ENCODE measurements around the gene NTM.

Gene NTM

DNA sequence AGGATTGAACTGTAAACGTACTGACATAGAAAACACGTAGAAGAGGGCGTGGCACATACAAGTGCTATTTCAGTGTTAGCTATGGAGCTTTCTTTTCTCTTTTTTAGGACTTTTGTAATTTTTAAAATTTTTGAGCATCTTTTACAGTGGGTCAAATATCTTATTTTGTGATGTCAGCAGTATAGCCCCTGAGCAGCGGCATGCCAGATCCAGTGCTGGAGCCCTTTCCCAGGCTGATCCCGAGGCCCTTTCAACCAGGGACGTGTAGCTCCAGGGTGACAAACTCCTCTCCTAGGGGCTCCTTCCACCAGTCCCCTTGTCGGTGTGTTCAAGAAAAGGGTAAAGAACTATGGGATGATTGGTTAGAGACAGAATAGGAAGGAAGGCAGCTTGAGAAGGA lies 777.0 kb downstream of the NTM start:
- TF ChIP-seq, protein P1, sequence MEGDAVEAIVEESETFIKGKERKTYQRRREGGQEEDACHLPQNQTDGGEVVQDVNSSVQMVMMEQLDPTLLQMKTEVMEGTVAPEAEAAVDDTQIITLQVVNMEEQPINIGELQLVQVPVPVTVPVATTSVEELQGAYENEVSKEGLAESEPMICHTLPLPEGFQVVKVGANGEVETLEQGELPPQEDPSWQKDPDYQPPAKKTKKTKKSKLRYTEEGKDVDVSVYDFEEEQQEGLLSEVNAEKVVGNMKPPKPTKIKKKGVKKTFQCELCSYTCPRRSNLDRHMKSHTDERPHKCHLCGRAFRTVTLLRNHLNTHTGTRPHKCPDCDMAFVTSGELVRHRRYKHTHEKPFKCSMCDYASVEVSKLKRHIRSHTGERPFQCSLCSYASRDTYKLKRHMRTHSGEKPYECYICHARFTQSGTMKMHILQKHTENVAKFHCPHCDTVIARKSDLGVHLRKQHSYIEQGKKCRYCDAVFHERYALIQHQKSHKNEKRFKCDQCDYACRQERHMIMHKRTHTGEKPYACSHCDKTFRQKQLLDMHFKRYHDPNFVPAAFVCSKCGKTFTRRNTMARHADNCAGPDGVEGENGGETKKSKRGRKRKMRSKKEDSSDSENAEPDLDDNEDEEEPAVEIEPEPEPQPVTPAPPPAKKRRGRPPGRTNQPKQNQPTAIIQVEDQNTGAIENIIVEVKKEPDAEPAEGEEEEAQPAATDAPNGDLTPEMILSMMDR (IDR thresholded peaks at IDR 0.05; ENCODE audit: insufficient read depth, low read depth, low read length, missing control alignments) = no peak
- no peak overlapping the region for H3K4me3 ChIP-seq (ENCODE audit: low read depth, low read length)
- no peak for DNase-seq (ENCODE audit: low read depth)

DNA sequence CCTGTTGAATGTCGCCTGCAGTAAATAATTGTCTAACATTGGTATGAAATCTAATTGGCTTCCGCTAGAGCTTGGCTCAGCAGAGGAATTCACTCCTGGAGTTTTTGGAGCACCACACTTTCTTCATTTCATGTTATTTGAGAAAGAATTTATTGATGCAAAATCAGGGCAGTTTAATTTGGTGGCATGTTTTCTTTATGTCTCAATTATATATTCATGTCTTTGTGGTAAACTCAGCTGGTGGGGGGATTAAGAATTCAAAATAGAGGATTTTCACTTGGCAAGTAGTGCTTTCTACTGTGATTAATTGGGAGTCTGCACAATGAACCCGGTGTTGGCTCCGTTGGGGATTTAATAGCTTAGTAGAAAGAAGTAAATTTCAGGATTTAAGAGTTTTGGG lies 784.4 kb downstream of the NTM start:
- no peak for DNase-seq (ENCODE audit: low read depth)
- TF ChIP-seq, protein P1 (IDR thresholded peaks at IDR 0.05; ENCODE audit: insufficient read depth, low read depth, low read length, missing control alignments) = no peak
- H3K4me3 ChIP-seq (ENCODE audit: low read depth, low read length) = no peak overlapping the region

DNA sequence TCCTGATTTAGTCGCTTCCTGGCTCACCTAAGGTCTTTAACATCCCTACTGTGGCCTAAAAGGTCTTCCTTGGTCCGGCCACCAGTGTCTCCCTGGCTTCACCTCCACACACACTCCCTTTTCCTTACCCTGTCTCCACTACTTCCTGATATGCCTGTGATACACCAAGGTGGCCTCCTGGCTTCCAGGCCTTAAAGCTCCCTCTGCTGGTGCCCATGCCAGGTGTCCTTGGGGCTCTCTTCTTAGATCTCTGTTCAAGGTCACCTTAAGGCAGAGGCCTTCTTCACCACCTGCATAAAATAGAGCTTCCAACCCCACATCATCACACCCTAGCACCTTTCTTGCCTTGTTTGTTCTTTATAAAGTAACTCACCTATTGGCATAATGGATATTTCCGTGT lies 787.7 kb downstream of the NTM start:
- TF ChIP-seq, protein P1 (IDR thresholded peaks at IDR 0.05; ENCODE audit: insufficient read depth, low read depth, low read length, missing control alignments) = peak; percentile 55
- H3K4me3 ChIP-seq (ENCODE audit: low read depth, low read length) = no peak overlapping the region

DNA sequence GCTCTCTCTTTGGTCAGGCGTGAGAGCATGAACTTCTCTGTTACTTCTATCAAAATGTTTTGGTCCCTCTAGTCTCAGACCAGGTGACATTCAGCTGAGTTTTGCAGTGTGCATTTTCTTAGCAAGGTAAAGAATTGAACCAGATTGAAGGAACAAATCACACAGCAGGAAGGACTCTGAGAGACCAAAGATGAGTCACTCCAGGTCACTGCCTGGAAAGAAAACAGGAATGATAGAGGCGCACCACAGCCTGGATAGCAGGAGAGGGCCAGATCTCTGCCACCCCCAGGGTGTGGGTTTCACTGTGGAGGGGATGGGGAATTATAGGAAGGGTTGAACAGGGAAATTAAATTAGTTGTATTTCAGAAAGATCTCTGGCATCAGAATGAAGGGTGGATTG lies 788.3 kb downstream of the NTM start:
- no peak for DNase-seq (ENCODE audit: low read depth)
- TF ChIP-seq, protein P1 (IDR thresholded peaks at IDR 0.05; ENCODE audit: insufficient read depth, low read depth, low read length, missing control alignments) = no peak
- H3K4me3 ChIP-seq (ENCODE audit: low read depth, low read length) = no peak overlapping the region

More for the DNA sequence above, 787.7 kb downstream of the NTM start:
- DNase-seq (ENCODE audit: low read depth) = peak; percentile 48

DNA sequence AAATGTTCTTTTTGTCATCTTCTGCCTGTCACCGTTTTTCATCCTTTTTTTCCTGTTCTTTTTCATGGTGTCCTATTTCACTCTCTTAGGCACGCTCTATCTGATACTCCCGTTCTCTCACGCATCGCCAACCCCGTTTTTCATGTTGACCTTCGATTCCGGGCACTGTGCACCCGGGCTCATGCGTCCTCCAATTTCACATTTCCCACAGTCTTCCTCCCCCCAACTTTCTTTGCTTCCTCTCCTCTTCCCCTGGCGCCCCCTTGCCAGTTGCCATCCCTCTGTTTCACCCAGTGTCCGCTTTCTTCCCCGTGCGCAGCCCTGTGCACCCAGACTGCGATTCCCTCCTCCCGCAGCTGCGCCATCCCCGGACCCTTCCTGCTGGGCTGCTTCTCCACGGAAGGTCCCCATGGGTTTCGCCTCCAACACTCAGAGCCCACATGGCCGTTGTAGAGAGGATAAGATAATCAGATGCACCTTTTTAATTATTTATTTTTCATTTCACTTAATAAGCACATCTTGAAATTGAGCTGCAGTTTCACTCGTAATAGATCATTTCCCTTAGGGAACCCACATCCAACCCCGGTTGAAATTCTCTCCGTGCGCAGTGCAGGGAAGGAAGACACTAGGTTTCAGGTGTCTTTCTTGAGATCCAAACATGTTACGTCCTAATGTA lies 791.1 kb downstream of the NTM start:
- DNase-seq (ENCODE audit: low read depth) = no peak
- TF ChIP-seq, protein P1 (IDR thresholded peaks at IDR 0.05; ENCODE audit: insufficient read depth, low read depth, low read length, missing control alignments) = no peak

DNA sequence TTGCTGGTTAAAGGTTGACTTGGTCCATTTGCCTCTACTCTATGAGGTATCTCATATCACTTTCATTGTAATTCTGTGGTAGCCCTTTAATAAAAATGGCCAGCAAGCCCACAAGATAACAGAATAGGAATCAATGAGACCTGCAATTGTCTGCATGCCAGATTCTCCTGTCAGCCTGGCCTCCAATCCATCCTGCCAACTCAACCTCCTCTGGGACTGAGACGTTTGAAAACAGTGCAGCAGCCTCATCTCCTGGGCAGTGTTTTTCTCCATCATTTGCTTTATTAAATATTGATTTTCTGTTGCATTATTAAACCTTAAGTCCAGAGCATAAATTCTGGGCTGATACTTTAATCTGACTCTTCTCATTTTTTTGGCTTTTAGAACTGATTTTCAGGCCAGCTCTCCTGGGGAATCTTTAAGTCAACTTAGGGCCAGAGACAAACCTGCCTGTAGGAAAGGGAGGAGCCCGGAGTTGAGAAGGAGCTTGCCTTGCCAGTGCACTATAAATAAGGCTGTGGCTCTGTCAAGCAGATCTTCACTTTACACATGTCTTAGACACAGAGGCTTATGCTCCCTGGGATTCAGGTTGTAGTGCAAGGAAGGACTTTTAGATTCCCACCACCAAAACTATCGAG lies 798.0 kb downstream of the NTM start:
- TF ChIP-seq, protein P1 (IDR thresholded peaks at IDR 0.05; ENCODE audit: insufficient read depth, low read depth, low read length, missing control alignments) = no peak
- H3K4me3 ChIP-seq (ENCODE audit: low read depth, low read length) = no peak overlapping the region
- DNase-seq (ENCODE audit: low read depth) = no peak

More for the DNA sequence above, 791.1 kb downstream of the NTM start:
- H3K4me3 ChIP-seq (ENCODE audit: low read depth, low read length) = no peak overlapping the region

All from GM12865 (cell line).